SK-N-SH (cell line): ENCODE measurements around the gene BRAF. TPM values are rescaled to one million over a fixed set of nuclear protein-coding genes. Genes with fewer than 3 reads are reported as not detected.

ENCODE experiments used
- CTCF ChIA-PET: fragments of 300-600, 350-600 bp; formaldehyde crosslinking; extraction: SDS; loops from one replicate; lab custom pipeline; 2021; lab: Yijun Ruan, JAX
- POLR2A ChIA-PET: fragments of 350-600 bp; sonication (Branson Sonifier 250); formaldehyde crosslinking; extraction: SDS; loops from one replicate; lab custom pipeline; 2020; ENCODE audit warnings: antibody characterized with exemption, inconsistent platforms; lab: Yijun Ruan, JAX
- DNase-seq: peaks from one replicate; pipeline ENCODE4 v3.0.0; 2012
- H2AFZ ChIP-seq: fragments of 200-600 bp; sonication (generic); 2 replicates; pipeline ENCODE4 v1.8.1; 2016; ENCODE audit warnings: antibody characterized with exemption, mild to moderate bottlenecking, low read depth
- H3F3A ChIP-seq: fragments of 200-600 bp; sonication (generic); replicated peaks from 2 replicates; pipeline ENCODE3; 2016; ENCODE audit warnings: antibody characterized with exemption, mild to moderate bottlenecking; ENCODE audit not compliant: insufficient read depth
- H3K27ac ChIP-seq, 2 experiments: fragments of 200-500 bp in 1 of 2; fragments of 200-600 bp in 1 of 2; sonication (Bioruptor generic) in 1 of 2; sonication (generic), shearing (Covaris generic) in 1 of 2; 2 replicates each; pipeline versions ENCODE4 v1.5.1 to v1.6.1; 2014 to 2016; ENCODE audit warnings: low read depth in 2 of 2, inconsistent platforms in 1 of 2, low read length in 1 of 2, mild to moderate bottlenecking in 1 of 2, mixed read lengths in 1 of 2
- H3K27me3 ChIP-seq: fragments of 200-600 bp; sonication (generic), shearing (Covaris generic); 2 replicates; pipeline ENCODE4 v1.6.1; 2016; ENCODE audit warnings: mixed run types; ENCODE audit not compliant: insufficient read depth
- H3K36me3 ChIP-seq, 2 experiments: fragments of 200-500 bp in 1 of 2; fragments of 200-600 bp in 1 of 2; sonication (Bioruptor generic) in 1 of 2; sonication (generic) in 1 of 2; replicated peaks in 1 of 2; 2 replicates each; pipeline versions ENCODE3 to v1.5.1; 2014 to 2016; ENCODE audit warnings: low read length in 1 of 2, mild to moderate bottlenecking in 1 of 2; ENCODE audit not compliant: insufficient read depth in 2 of 2, control insufficient read depth in 1 of 2
- H3K4me1 ChIP-seq, 2 experiments: fragments of 200-500 bp in 1 of 2; fragments of 200-600 bp in 1 of 2; sonication (Bioruptor generic) in 1 of 2; sonication (generic), shearing (Covaris generic) in 1 of 2; 2 replicates each; pipeline versions ENCODE4 v1.5.1 to v1.6.1; 2014 to 2016; ENCODE audit warnings: low read depth in 1 of 2, low read length in 1 of 2, mixed run types in 1 of 2; ENCODE audit not compliant: insufficient read depth in 2 of 2, control insufficient read depth in 1 of 2
- H3K4me2 ChIP-seq: fragments of 200-600 bp; sonication (generic), shearing (Covaris generic); 2 replicates; pipeline ENCODE4 v1.6.1; 2017; ENCODE audit warnings: mixed run types
- H3K4me3 ChIP-seq, 2 experiments: fragments of 200-500 bp in 1 of 2; fragments of 200-600 bp in 1 of 2; sonication (Bioruptor generic) in 1 of 2; sonication (generic), shearing (Covaris generic) in 1 of 2; 2 replicates each; pipeline versions ENCODE4 v1.5.1 to v1.8.1; 2014 to 2016; ENCODE audit warnings: low read depth in 2 of 2, inconsistent platforms in 1 of 2, low read length in 1 of 2, mild to moderate bottlenecking in 1 of 2, mixed read lengths in 1 of 2, moderate library complexity in 1 of 2
- H3K79me2 ChIP-seq: fragments of 200-600 bp; sonication (generic); 2 replicates; pipeline ENCODE4 v1.8.1; 2017; ENCODE audit warnings: mild to moderate bottlenecking; ENCODE audit not compliant: insufficient read depth
- H3K9ac ChIP-seq: fragments of 200-600 bp; sonication (generic); 2 replicates; pipeline ENCODE4 v1.6.1; 2017; ENCODE audit warnings: mixed run types
- H3K9me2 ChIP-seq: fragments of 200-600 bp; sonication (generic); 2 replicates; pipeline ENCODE4 v1.6.1; 2017; ENCODE audit warnings: mixed run types
- H3K9me3 ChIP-seq: fragments of 200-600 bp; sonication (generic); 2 replicates; pipeline ENCODE4 v1.6.1; 2017; ENCODE audit warnings: mixed run types, mild to moderate bottlenecking, moderate library complexity
- H4K20me1 ChIP-seq: fragments of 200-600 bp; sonication (generic); 2 replicates; pipeline ENCODE4 v1.6.1; 2017; ENCODE audit warnings: mild to moderate bottlenecking, mixed run types; ENCODE audit not compliant: insufficient read depth
- CHD2 ChIP-seq: fragments of 150-350 bp; IDR thresholded peaks from 2 replicates; pipeline ENCODE4 v1.6.1; 2018; ENCODE audit warnings: low read length; ENCODE audit not compliant: partially characterized antibody
- CTCF ChIP-seq: fragments of 200-600 bp; sonication (generic); IDR thresholded peaks from 2 replicates; pipeline ENCODE4 v1.6.1; 2017; ENCODE audit warnings: antibody characterized with exemption, mild to moderate bottlenecking, moderate library complexity
- FOXM1 ChIP-seq: IDR thresholded peaks from 2 replicates; pipeline ENCODE4 v1.4.0; 2012; ENCODE audit warnings: low read depth, mild to moderate bottlenecking
- JUND ChIP-seq: IDR thresholded peaks from 2 replicates; pipeline ENCODE4 v1.4.0; 2012
- RCOR1 ChIP-seq: fragments of 150-350 bp; IDR thresholded peaks from 2 replicates; pipeline ENCODE4 v1.6.1; 2017; ENCODE audit warnings: antibody characterized with exemption, low read length
- RFX5 ChIP-seq: IDR thresholded peaks from 2 replicates; pipeline ENCODE4 v1.6.1; 2012; ENCODE audit warnings: mild to moderate bottlenecking, improper control_type of control experiment, low read length
- SMC3 ChIP-seq: IDR thresholded peaks from 2 replicates; pipeline ENCODE4 v1.6.1; 2012; ENCODE audit warnings: low read depth, low read length, improper control_type of control experiment
- TAF1 ChIP-seq: IDR thresholded peaks from 2 replicates; pipeline ENCODE4 v1.6.1; 2012; ENCODE audit warnings: low read depth, mild to moderate bottlenecking, low read length, moderate library complexity, borderline replicate concordance
- TCF12 ChIP-seq: IDR thresholded peaks from 2 replicates; pipeline ENCODE4 v1.4.0; 2012
- WGBS: methylation state at CpG from one replicate; pipeline ENCODE4 v1.1.6; 2017; ENCODE audit warnings: low lambda C conversion rate; 5-methylcytosine and 5-hydroxymethylcytosine counted together
- polyA plus RNA-seq, 3 experiments: library from polyadenylated mRNA; depleted of rRNA; stranded (reverse); fragments of >200 nt; gene quantifications; 2 replicates each; pipeline ENCODE4 v1.2.3, GENCODE V29; 2012
- TF ChIP-seq, protein P1 (sequence below): IDR thresholded peaks from 2 replicates; pipeline ENCODE4 v1.4.0; 2012; ENCODE audit warnings: low read depth, borderline replicate concordance
- TF ChIP-seq, protein P2 (sequence below): IDR thresholded peaks from 2 replicates; pipeline ENCODE4 v1.6.1; 2012; ENCODE audit warnings: mild to moderate bottlenecking, low read depth, low read length, moderate library complexity

The BRAF gene
- polyA plus RNA-seq, 1 of the 3 experiments (the other 2 are of a cell fraction) = 5.2 TPM

DNA sequence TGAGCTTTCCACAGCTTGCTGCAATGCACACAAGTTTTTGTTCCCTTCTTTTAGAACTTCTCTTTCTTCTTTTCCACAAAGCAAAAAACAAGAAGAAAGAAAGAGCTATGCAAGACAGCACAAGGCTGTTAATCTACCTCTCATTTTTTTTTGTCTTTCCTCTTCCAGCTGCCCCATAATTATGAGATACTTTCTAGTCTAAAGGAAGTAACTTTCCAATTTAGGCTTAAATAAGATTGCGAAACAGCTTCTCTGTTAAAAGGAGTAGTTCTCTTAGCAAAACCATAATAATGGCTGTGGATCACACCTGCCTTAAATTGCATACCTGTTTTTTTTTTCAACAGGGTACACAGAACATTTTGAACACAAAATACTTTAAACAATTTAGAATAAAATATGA, 172.2 kb downstream of the BRAF start:
- ChIA-PET CTCF (interaction anchor here (1.0 to 1.6 kb wide), 4 partner anchors 15 to 99 kb away, joined by 3 to 6 read pairs (median 5); no protein-coding TSS in a partner anchor), POLR2A (no interaction called here)
- TF ChIP-seq TCF12 (no peak), RCOR1 (no peak), TAF1 (no peak), CTCF (no peak), RFX5 (no peak), JUND (no peak), FOXM1 (no peak)
- TF ChIP-seq, protein P1, sequence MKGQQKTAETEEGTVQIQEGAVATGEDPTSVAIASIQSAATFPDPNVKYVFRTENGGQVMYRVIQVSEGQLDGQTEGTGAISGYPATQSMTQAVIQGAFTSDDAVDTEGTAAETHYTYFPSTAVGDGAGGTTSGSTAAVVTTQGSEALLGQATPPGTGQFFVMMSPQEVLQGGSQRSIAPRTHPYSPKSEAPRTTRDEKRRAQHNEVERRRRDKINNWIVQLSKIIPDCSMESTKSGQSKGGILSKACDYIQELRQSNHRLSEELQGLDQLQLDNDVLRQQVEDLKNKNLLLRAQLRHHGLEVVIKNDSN = no peak
- peaks cover 45 to 78% of the 10 kb centered on the region in 2 experiments for H3K36me3 ChIP-seq
- no peaks in the 10 kb centered on the region for H3K27me3 ChIP-seq
- no peak overlapping the region for H3K4me2 ChIP-seq
- no peak for DNase-seq
- H3K79me2 ChIP-seq = no peaks in the 10 kb centered on the region
- no peaks in the 10 kb centered on the region for H3K4me1 ChIP-seq
- no peak overlapping the region for H3K27ac ChIP-seq
- no peaks in the 10 kb centered on the region for H3F3A ChIP-seq
- no peak overlapping the region for H3K9ac ChIP-seq
- no peak overlapping the region for H3K4me3 ChIP-seq
- 95% methylated on average over 1 of the region's 1 CpG for WGBS
- no peak overlapping the region for H2AFZ ChIP-seq
- no peaks in the 10 kb centered on the region for H4K20me1 ChIP-seq
- no peaks in the 10 kb centered on the region for H3K9me2 ChIP-seq
- H3K9me3 ChIP-seq = no peaks in the 10 kb centered on the region

DNA sequence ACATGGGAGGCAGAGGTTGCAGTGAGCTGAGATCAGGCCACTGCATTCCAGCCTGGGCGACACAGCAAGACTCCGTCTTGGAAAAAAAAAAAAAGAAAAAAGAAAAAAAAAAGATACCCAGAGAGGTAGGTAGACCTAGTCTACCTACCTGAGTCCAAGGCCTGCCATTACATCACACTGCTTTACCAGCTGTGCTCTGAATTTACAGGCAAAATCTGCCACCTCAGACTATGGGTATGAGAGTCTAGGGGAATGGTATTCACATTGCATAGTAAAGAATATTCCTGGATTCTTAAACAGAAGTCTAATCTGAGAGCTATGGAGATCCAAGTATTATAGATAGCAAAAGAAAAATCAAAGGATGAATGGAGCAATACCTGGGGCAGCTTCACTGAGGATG, 178.0 kb downstream of the BRAF start:
- Histone ChIP-seq H3K79me2 (no peaks in the 10 kb centered on the region), H3K4me1 (no peaks in the 10 kb centered on the region), H3K4me2 (no peak overlapping the region), H3K4me3 (no peak overlapping the region), H3K9me3 (no peaks in the 10 kb centered on the region), H3K27me3 (no peaks in the 10 kb centered on the region), H3K9me2 (no peaks in the 10 kb centered on the region; the same call in 1 of the 2 replicates), H3K27ac (no peak overlapping the region), H3K9ac (no peak overlapping the region), H3K36me3 (peaks cover 29 to 65% of the 10 kb centered on the region in 2 experiments), H3F3A (no peaks in the 10 kb centered on the region), H4K20me1 (no peaks in the 10 kb centered on the region), H2AFZ (no peak overlapping the region)
- POLR2A ChIA-PET = no interaction called here
- CTCF ChIA-PET = interaction anchor here (0.7 to 2.6 kb wide), 3 partner anchors 20 to 269 kb away, joined by 3 to 8 read pairs (median 3); no protein-coding TSS in a partner anchor
- 98% methylated on average over 2 of the region's 2 CpGs for WGBS
- no peak for TF ChIP-seq SMC3
- TF ChIP-seq FOXM1 = no peak
- TF ChIP-seq, protein P2, sequence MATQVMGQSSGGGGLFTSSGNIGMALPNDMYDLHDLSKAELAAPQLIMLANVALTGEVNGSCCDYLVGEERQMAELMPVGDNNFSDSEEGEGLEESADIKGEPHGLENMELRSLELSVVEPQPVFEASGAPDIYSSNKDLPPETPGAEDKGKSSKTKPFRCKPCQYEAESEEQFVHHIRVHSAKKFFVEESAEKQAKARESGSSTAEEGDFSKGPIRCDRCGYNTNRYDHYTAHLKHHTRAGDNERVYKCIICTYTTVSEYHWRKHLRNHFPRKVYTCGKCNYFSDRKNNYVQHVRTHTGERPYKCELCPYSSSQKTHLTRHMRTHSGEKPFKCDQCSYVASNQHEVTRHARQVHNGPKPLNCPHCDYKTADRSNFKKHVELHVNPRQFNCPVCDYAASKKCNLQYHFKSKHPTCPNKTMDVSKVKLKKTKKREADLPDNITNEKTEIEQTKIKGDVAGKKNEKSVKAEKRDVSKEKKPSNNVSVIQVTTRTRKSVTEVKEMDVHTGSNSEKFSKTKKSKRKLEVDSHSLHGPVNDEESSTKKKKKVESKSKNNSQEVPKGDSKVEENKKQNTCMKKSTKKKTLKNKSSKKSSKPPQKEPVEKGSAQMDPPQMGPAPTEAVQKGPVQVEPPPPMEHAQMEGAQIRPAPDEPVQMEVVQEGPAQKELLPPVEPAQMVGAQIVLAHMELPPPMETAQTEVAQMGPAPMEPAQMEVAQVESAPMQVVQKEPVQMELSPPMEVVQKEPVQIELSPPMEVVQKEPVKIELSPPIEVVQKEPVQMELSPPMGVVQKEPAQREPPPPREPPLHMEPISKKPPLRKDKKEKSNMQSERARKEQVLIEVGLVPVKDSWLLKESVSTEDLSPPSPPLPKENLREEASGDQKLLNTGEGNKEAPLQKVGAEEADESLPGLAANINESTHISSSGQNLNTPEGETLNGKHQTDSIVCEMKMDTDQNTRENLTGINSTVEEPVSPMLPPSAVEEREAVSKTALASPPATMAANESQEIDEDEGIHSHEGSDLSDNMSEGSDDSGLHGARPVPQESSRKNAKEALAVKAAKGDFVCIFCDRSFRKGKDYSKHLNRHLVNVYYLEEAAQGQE = no peak
- TF ChIP-seq, protein P1 = no peak
- TF ChIP-seq CHD2 = no peak
- DNase-seq = no peak
